Stimulated activated CD8-positive, alpha-beta memory T cell treated with anti-CD3 and anti-CD28 coated beads, Interleukin-12 subunit alpha, Interleukin-12 subunit beta, amount 100 ng/mL, for 24 hours (primary cell): ENCODE measurements around the gene RIMKLB.
"Not testable (repeated sequence)": the region's sequence is repeated elsewhere in the genome, so short reads cannot be mapped to it uniquely, and the experiment has no call there.

Experiments
- DNase-seq: peaks from one replicate; pipeline ENCODE4 v3.0.0-alpha.2; 2020; ENCODE audit errors: extremely low read depth

Gene RIMKLB

GRCh38 chr12:8773461-8773860 lies 75.7 kb downstream of the RIMKLB start:
- no peak for DNase-seq

- no peak for DNase-seq
Observed at GRCh38 chr12:8779281-8779680, 81.5 kb downstream of the RIMKLB start.

GRCh38 chr12:8779862-8780261 lies 82.1 kb downstream of the RIMKLB start:
- no peak for DNase-seq

GRCh38 chr12:8780389-8780788 lies 82.6 kb downstream of the RIMKLB start:
- DNase-seq, result no peak

- no peak for DNase-seq
Observed at GRCh38 chr12:8781381-8782127, 83.8 kb downstream of the RIMKLB start.

GRCh38 chr12:8784290-8784888 lies 86.6 kb downstream of the RIMKLB start:
- no peak for DNase-seq

- no peak for DNase-seq
Observed at GRCh38 chr12:8785499-8785898, 87.7 kb downstream of the RIMKLB start.

- DNase-seq, result not testable (repeated sequence)
Observed at GRCh38 chr12:8787206-8787605, 89.4 kb downstream of the RIMKLB start.

GRCh38 chr12:8788706-8789105 lies 90.9 kb downstream of the RIMKLB start:
- not testable (repeated sequence) for DNase-seq

GRCh38 chr12:8789341-8790013 lies 91.7 kb downstream of the RIMKLB start:
- DNase-seq, result not testable (repeated sequence)

GRCh38 chr12:8793226-8793625 lies 95.4 kb downstream of the RIMKLB start:
- DNase-seq, result not testable (repeated sequence)

GRCh38 chr12:8794611-8795010 lies 96.8 kb downstream of the RIMKLB start:
- not testable (repeated sequence) for DNase-seq

GRCh38 chr12:8796831-8797626 lies 99.2 kb downstream of the RIMKLB start:
- no peak for DNase-seq

- not testable (repeated sequence) for DNase-seq
Observed at GRCh38 chr12:8801213-8801612, 103.4 kb downstream of the RIMKLB start.

- not testable (repeated sequence) for DNase-seq
Observed at GRCh38 chr12:8804833-8805232, 107.0 kb downstream of the RIMKLB start.

- not testable (repeated sequence) for DNase-seq
Observed at GRCh38 chr12:8805487-8805886, 107.7 kb downstream of the RIMKLB start.

GRCh38 chr12:8807084-8807483 lies 109.3 kb downstream of the RIMKLB start:
- DNase-seq, result not testable (repeated sequence)

GRCh38 chr12:8810112-8810511 lies 112.3 kb downstream of the RIMKLB start:
- DNase-seq, result not testable (repeated sequence)

- no peak for DNase-seq
Observed at GRCh38 chr12:8813572-8814357, 116.0 kb downstream of the RIMKLB start.

- no peak for DNase-seq
Observed at GRCh38 chr12:8816448-8817050, 118.8 kb downstream of the RIMKLB start.

- no peak for DNase-seq
Observed at GRCh38 chr12:8817856-8818255, 120.1 kb downstream of the RIMKLB start.
